Measurements from ENCODE around the gene TMEM87B.
"Not testable (repeated sequence)": the region's sequence is repeated elsewhere in the genome, so short reads cannot be mapped to it uniquely, and the experiment has no call there.

The TMEM87B gene

DNA sequence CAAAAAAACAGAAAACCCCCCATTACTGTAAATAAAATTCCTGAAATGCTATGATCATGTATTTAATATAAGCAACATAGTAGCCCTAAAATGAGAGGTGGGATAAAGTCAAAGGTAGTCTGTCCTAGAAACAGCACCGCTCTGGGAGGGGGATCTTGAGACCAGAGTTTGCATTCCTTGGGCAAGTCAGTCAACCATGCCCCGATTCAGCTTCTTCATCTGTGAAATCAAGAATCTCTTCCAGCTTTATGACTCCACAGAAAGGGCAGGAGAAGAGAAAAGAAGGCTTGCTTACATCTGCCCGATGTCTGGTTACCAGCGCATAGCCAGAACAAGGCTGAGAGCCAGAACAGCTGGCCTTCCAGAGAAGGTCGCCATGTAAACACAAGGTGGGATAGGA, 81.0 kb downstream of the TMEM87B start:
- DNase-seq, result no peak

DNA sequence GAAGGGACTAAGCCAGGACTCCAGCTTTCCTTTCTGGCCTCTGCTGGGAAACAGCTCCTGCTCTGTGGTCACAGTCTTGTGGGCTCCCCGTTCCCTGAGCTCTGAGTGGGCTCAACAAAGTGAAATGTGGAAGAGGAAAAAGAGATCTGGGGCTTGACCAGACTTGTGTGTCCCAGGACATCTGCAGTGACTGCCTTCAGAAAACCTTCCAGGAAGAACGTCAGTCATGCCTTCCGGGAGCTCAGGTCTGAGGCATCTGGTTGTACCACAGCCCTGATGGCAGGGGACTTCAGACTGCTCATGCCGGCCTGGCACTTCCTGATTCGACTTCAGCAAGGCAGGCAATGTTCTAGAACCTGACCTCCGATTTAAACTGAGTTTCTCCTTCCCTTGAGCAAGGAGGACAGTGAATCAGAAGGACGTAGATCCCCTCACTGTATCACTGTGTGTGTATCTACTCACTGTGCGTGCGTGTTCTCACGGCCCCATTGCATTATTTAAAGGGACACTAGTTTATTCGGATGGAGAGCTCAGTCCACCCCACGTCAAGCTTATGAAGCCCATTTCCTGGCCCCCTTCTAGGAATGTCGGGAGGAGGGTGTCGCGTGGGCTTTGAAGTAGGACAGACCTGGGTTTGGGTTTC, 82.6 kb downstream of the TMEM87B start:
- DNase-seq, result no peak

DNA sequence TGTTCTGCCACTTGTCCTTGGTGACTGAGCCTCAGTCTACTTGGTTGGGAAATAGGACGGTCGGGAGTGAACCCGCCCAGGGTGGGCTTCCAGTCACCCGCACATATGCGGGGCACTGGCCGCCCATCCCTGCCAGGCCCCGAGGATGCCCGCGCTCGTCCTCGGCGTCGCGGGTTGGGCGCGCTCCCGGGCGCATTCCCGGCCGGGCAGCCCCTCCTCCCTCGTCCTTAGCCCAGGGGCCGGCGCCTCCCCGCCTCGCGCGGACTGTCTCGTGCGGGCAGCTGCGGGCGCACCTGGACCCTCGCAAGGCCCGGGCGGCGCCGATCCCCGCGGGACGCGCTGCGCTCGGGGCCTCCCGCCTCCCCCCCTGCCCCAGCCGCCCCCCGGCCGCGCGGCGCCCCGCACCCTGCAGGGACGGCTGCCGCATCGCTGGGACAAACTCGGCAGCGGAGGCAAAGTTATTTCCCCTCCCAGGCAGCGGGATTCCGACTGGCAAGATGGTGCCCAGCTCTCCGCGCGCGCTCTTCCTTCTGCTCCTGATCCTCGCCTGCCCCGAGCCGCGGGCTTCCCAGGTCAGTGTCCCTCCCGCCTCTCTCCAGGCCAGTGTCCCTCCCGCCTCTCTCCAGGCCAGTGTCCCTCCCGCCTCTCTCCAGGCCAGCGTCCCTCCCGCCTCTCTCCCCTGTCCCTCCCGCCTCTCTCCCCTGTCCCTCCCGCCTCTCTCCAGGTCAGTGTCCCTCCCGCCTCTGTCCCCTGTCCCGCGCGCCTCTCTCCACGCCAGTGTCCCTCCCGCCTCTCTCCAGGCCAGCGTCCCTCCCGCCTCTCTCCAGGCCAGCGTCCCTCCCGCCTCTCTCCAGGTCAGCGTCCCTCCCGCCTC, 83.3 kb downstream of the TMEM87B start, which contains the start of gene FBLN7:
FBLN7 (plus strand) TSS at position 227 of the 874 bp plus-strand sequence; CDS start at position 498, 271 bp downstream.
- no peak for DNase-seq

GRCh38 chr2:112139033-112139614, 84.1 kb downstream of the TMEM87B start:
- not testable (repeated sequence) for DNase-seq

DNA sequence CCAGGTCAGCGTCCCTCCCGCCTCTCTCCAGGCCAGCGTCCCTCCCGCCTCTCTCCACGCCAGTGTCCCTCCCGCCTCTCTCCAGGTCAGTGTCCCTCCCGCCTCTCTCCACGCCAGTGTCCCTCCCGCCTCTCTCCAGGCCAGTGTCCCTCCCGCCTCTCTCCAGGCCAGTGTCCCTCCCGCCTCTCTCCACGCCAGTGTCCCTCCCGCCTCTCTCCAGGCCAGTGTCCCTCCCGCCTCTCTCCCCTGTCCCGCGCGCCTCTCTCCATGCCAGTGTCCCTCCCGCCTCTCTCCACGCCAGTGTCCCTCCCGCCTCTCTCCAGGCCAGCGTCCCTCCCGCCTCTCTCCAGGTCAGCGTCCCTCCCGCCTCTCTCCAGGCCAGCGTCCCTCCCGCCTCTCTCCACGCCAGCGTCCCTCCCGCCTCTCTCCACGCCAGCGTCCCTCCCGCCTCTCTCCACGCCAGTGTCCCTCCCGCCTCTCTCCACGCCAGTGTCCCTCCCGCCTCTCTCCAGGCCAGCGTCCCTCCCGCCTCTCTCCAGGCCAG, 84.7 kb downstream of the TMEM87B start:
- DNase-seq, result not testable (repeated sequence)

DNA sequence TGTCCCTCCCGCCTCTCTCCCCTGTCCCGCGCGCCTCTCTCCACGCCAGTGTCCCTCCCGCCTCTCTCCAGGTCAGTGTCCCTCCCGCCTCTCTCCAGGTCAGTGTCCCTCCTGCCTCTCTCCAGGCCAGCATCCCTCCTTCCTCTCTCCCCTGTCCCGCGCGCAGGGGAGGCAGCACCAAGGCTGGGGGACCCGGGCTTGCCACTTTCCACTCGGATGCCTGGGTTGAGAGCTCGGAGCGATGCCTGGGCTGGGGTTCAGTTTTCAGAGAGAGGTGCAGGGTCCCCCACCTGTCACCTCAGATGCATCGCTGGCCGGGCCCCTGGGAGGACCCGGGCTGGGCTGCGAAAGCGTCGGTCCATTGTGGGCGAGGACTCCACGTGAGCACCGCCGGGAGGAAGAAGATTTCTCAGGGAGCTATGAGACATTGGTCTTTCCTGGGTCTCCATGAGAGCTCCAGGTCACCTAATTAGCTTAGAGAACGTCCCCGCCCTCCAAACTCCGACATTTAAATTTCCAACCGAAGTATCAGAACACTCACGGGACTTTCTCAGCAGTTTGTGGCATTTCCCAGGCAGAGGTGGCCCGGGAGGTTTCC, 85.2 kb downstream of the TMEM87B start:
- DNase-seq, result no peak

GRCh38 chr2:112140899-112141625, 86.0 kb downstream of the TMEM87B start:
- DNase-seq, result no peak

GRCh38 chr2:112141626-112142007, 86.5 kb downstream of the TMEM87B start:
- no peak for DNase-seq

DNA sequence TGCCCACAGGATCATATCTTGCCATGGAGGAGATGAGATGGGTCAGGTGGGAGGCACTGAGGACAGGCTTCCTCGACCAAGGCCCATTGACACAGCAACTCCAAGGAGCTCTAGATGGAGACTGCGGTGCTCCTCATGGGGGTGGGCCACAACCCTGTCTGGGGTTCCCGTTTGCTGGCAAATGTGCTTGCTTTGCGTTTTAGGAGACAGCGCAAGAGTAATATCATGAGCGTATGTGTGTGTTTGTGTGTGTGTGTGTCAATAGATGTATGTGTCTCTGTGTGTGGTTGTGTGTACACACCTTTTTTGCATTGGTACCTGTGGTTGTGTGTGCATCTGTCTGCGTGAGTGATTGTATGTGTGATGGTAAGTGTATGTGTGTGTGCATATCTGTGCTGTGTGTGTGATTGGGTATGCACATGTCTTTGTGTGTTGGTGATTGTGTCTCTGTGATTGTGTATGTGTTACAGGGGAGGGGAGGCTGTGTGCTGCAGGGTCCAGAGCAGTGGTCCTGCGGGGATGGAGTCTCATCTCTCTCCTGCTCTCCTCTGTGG, 87.5 kb downstream of the TMEM87B start:
- no peak for DNase-seq

DNA sequence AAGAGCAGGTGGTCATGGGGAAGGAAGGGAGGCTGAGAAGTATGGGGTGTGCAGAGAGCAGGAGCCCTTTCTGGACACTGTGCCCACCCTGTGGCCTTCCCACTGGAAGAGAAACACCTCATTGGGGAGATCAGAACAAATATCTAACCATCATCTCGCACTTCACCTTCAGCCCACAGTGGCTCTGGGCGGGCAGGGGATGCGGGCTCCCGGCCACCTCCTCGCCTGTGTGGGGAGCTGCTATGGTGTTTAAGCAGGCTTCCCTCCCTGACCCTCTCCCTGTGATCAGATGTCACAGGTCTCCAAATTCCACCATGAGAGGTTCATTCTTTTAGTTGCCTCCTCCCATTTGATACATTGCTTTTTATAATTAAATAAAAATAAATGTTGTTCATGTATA, 88.1 kb downstream of the TMEM87B start:
- DNase-seq, result no peak

- DNase-seq, result no peak
These were observed 89.9 kb downstream of the TMEM87B start for GRCh38 chr2:112144966-112145365.

- DNase-seq, result no peak
These were observed 92.5 kb downstream of the TMEM87B start for GRCh38 chr2:112147382-112148168.

DNA sequence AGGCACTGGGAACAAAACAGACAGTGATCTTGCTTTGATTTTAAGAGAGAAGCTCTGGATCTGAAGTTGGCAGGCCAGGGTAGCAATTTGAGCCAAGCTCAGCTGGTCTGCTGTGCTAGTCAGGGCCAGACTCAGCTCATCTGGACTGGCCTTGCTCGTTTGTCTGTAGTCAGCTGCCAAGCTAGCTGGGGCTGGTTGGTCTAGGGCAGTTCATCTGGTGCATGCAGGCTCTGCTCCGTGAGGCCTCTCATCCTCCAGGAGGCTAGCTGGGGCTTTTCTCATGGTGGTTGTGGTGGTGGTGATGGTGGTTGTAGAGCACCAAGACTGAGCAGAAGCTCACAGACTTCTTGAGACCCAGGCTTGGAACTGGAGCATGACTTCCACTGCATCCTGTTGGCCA, 93.4 kb downstream of the TMEM87B start:
- no peak for DNase-seq

GRCh38 chr2:112149194-112149593, 94.1 kb downstream of the TMEM87B start:
- DNase-seq, result no peak

DNA sequence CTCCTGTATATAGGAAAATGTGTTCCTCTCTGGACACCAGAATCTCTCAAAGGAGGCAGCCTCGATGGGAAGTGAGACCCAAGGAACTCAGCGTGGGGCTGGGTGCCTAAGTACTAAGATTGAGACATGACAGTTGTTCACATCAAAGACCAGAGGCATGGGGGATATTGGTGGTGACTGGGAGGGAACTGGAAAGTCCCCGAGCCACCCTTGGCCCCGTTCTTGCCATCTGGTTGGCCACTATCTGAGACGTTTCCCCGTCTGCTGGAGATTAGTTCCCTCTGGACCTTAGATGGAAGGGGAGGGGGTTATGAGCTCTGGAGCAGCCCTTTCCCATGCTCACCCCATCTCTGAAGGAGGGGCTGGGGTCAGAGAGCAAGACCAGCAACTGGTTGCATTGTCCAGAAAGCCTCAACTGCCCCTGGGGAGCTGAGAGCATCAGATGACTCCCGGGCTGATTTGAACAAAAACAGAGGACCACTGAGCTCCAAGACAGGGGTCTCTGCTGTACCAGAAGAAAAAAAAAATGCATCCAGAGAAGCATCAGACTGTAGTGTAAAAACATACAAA, 94.9 kb downstream of the TMEM87B start:
- DNase-seq, result no peak

DNA sequence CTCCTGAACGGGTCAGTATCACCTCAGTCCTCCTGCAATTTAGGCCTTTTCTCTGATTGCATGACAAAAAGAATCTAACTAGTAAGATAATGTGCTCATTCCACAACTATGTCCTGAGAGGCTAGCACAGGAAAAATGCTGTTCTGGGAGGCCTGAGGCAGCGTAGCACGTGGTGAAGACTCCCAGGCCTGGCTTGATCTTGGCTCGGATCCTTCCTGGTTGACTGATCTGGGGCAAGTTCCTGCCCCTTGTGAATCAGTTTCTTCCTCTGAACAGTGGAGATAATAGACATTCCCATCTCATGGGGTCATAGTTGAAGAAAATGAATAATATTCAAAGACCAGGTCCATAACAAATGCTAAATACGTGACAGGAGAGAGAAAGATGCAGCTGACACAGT, 95.4 kb downstream of the TMEM87B start:
- DNase-seq, result no peak

DNA sequence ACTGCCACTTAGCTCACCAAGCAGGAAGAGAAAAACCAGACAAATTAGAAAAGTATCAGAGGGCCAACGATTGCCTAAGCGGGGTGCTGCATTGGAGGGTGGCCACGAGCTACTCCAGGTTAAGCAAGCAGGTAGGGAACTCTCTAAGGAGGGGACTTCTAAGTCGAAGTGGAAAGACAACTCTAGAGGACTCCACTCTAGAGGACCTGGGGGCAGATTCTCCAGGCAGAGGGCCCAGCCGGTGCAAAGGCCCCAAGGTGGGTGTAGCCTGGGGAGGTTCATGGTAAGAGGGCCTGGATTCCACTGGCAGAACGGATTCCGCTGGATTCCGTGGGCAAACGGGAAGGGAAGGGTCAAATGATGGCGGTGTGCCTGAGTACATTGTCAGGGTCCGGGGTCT, 95.8 kb downstream of the TMEM87B start:
- DNase-seq, result no peak

GRCh38 chr2:112151271-112151670, 96.2 kb downstream of the TMEM87B start:
- no peak for DNase-seq

DNA sequence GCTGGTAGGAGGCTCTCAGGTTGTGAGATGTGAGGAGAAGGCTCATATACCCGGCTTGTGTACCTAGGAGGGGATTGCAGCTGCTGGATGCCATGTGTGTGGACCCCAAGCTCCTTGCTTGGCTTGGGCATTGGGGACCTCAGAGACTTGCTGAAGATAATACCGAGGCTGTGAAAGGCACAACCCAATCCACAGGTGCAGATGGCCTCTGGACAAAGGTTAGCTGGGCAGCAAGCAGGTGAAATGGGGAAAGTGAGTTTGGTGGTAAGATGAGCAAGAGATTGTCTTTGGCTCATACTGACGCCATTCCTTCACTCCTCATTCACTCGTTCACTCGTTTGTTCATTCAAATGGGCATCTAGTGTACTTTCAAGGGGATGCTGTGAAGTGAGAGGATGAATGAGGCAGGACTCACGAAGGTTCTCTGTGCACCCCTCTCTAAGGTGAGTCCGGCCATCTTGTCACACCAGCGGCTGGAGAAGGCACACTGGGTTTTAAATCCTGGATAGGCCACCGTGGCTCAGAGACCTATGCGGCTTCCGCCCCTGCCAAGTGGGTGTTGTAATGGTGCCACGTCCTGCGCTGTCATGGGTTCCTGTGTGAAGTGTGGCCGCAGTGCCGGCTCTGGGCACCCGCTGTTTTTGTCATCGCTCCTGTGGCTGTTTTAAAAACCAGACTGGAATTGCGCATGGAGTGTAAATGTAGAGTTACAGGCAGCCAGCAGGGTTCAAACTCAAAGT, 96.8 kb downstream of the TMEM87B start:
- DNase-seq, result no peak

DNA sequence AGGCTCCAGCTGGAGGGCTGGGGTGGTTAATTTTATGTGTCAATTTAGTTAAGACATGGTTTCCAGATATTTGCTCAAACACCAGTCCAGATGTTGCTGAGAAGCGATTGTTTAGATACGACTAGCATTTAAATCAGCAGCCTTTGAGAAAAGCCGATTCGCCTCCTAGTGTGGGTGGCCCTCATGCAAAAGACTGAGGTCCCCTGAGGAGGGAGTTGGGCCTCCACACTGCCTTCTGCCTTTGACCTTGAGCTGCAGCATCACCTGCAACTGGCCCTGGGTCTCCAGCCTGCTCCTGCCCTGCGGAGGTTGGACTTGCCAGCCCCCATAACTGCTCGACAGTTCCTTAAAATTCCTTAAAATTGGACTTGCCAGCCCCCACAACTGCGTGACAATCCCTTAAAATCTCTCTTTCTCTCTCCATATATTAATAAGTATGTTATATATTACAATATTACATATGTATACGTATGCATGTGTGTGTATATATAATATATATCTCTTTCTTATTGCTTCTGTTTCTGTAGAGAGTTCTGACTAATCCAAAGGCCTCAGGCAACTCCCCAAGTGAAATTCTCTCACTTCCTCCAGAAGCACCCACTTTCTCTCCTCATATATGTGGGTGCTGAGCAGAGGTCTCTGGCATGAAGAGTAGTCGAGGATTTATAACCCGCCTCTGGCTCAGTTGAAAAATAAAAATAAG, 97.6 kb downstream of the TMEM87B start:
- DNase-seq, result no peak

Data from stimulated activated CD4-positive, alpha-beta T cell treated with anti-CD3 and anti-CD28 coated beads, Interleukin-12 subunit alpha, Interleukin-12 subunit beta, amount 100 ng/mL, for 4 hours (primary cell).